CD4-positive, alpha-beta T cell treated with Interferon gamma for 1 hour (primary cell): Measurements from ENCODE around the gene CNIH3.
A peak's percentile ranks its signal among the peaks of the same experiment; 100 is the strongest.
"Not testable (repeated sequence)": the region's sequence is repeated elsewhere in the genome, so short reads cannot be mapped to it uniquely, and the experiment has no call there.

Source experiments
- DNase-seq: peaks from one replicate; pipeline ENCODE4 v3.0.0-alpha.2; 2020

Gene CNIH3

GRCh38 chr1:224644553-224645154 lies 28.5 kb downstream of the CNIH3 start:
- DNase-seq: peak; percentile 20

GRCh38 chr1:224647449-224647848 lies 31.3 kb downstream of the CNIH3 start:
- no peak for DNase-seq

GRCh38 chr1:224650290-224650689 lies 34.2 kb downstream of the CNIH3 start:
- no peak for DNase-seq

GRCh38 chr1:224651188-224651587 lies 35.1 kb downstream of the CNIH3 start:
- no peak for DNase-seq

- no peak for DNase-seq
These were observed 40.3 kb downstream of the CNIH3 start for GRCh38 chr1:224656392-224656791.

GRCh38 chr1:224660074-224660473 lies 44.0 kb downstream of the CNIH3 start:
- no peak for DNase-seq

GRCh38 chr1:224662870-224663269 lies 46.8 kb downstream of the CNIH3 start:
- no peak for DNase-seq

GRCh38 chr1:224665016-224665415 lies 48.9 kb downstream of the CNIH3 start:
- DNase-seq: no peak

- no peak for DNase-seq
These were observed 50.0 kb downstream of the CNIH3 start for GRCh38 chr1:224666078-224666477.

- DNase-seq: no peak
These were observed 50.8 kb downstream of the CNIH3 start for GRCh38 chr1:224666913-224667312.

- no peak for DNase-seq
These were observed 52.9 kb downstream of the CNIH3 start for GRCh38 chr1:224668984-224669383.

GRCh38 chr1:224669403-224669802 lies 53.3 kb downstream of the CNIH3 start:
- no peak for DNase-seq

- DNase-seq: no peak
These were observed 54.4 kb downstream of the CNIH3 start for GRCh38 chr1:224670506-224670905.

GRCh38 chr1:224671076-224671475 lies 55.0 kb downstream of the CNIH3 start:
- DNase-seq: no peak

- no peak for DNase-seq
These were observed 57.0 kb downstream of the CNIH3 start for GRCh38 chr1:224673141-224673540.

GRCh38 chr1:224675590-224675989 lies 59.5 kb downstream of the CNIH3 start:
- DNase-seq: no peak

GRCh38 chr1:224676551-224676950 lies 60.4 kb downstream of the CNIH3 start:
- DNase-seq: no peak

- no peak for DNase-seq
These were observed 62.1 kb downstream of the CNIH3 start for GRCh38 chr1:224678168-224678567.

GRCh38 chr1:224679606-224680005 lies 63.5 kb downstream of the CNIH3 start:
- DNase-seq: no peak

GRCh38 chr1:224681816-224682215 lies 65.7 kb downstream of the CNIH3 start:
- no peak for DNase-seq

- DNase-seq: no peak
These were observed 67.8 kb downstream of the CNIH3 start for GRCh38 chr1:224683936-224684335.

- DNase-seq: no peak
These were observed 68.9 kb downstream of the CNIH3 start for GRCh38 chr1:224684979-224685425.

- DNase-seq: not testable (repeated sequence)
These were observed 70.0 kb downstream of the CNIH3 start for GRCh38 chr1:224686140-224686539.

GRCh38 chr1:224687465-224687864 lies 71.3 kb downstream of the CNIH3 start:
- no peak for DNase-seq

- DNase-seq: no peak
These were observed 73.3 kb downstream of the CNIH3 start for GRCh38 chr1:224689374-224689773.
